GM21367 (cell line): ENCODE data around the gene CCR6.

Experiments used
- ATAC-seq: cut with Tn5 transposase; IDR thresholded peaks from one replicate; pipeline ENCODE4 v1.9.1; 2021; ENCODE audit not compliant: unreplicated experiment

CCR6 gene

DNA sequence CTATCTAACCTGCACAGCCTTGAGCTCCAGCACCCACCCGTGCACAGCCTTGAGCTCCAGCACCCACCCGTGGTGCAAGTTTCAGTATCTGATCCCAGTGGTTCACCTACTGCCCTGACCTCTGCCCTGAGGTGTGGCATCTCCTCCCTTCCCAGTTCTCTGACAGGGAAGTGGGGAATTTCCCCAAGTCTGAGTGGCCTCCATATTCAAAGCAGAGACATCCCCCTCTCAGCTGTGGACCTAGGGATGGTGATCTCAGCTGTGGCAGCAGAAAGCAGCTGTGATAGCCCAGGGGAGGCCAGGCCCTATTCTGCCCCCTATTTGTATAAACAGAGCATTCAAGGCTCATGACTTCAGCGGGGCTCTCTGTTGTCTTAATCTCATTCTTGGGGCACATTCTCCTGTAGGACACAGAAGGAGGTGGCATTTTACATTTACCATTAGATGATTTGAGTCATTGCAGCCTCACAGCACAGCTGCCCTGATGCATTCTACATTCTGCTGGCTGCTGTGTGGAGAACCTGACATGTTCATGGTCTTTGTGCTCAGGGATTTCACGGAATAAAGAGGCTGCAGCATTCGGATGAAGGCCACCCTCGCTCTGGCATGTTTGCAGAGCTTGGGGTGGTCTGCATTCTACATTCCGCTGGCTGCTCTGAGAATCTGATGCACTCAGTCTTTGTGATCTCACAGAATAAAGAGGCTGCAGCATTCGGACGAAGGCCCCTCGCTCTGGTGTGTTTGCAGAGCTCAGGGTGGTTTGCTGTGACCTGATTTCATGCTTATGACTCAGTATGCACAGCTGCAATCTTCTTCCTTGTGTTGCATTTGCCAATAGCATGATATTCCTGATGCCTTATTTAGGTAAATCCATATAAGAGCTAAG lies 17.9 kb downstream of the CCR6 start:
- no peak for ATAC-seq

GRCh38 chr6:167141667-167142432 lies 19.0 kb downstream of the CCR6 start:
- no peak for ATAC-seq

DNA sequence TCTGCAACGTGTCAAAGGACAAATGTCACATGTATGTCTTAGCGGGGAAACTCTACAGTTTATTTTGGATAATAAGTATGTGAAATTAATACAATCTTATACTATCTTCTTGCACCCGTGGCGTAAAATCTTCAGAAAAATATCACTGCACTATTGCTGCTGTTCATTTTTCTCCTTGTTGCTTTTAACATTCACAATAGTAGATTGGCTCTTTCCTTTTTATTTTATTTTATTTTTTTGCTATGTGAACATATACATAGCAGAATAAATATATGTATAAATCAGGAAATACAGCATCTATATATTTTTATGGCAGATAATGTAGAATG lies 19.5 kb downstream of the CCR6 start:
- ATAC-seq: no peak

DNA sequence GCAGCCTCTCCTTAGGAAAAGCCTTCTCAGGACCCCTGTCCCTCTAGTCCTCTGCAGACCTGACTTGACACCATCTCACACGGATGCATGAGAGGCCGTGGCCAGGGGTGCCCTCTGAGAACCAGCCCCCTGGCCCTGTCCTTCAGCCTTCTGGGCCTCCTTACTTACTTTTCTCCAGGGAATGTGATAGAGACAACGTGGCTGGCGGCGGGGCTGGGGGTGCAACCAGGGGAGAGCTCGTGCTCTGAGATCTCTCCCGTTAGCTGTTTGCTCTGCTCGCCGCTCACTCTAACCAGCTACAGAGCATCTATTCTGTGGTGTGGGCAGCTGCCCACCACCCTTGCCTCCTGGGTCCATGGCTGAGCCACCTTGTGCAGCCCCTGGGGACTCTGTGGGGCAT lies 20.1 kb downstream of the CCR6 start:
- ATAC-seq: no peak

DNA sequence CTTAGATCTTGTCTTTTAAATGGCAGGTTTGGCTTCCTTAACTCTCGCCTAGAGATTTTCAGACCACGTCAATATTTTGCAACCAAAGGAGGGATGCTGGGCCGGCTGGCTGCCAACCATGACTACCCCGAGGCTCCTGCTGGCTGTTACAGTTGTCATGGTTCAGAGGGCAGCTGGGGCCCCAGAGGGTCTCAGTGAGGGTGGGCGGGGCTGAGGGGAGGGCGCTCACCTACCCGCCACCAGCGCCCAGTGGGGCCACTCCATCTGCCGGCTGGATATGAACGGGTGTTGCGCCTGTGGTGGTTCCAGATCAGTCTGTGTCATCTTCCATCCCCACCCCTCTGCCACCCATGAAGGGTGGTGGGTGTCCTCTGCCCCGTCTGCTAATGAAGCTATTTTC lies 22.6 kb downstream of the CCR6 start:
- no peak for ATAC-seq

DNA sequence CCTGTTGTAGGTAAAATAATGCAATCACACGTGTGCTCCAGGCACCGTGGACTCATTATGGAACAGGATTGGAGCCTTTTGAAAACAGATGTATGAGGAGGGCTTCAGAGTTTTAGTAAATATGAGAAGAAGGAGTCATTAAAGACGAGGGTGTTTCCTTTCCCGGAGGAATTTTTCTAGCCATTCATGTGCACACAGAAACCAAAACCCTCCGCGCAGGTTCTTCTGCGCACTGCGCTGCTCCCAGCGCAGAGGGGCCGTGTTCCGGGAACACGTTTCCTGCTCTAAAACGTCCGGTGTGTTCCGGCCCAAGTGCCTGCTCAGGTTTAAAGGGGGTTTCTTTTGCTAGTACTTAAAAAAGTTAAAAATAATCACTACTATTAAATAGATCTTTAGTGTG lies 23.2 kb downstream of the CCR6 start:
- ATAC-seq: no peak

DNA sequence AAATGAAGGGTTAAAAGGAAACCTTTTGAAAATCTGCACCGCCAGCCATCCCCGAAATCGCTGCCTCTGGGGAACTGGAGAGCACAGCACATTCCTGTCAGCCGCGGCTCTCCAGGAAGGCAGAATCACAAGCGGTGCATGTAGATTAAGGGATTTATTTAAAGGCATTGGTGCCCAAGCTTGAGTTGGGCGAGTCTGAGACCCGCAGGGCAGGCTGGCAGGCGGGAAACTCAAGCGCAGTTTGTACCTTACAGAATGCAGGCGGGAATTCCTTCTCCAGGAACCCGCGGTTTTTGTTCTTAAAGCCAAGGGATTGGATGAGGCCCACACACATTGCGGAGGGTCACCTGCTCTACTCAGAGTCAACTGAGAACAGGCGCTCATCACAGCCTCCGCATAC lies 24.1 kb downstream of the CCR6 start:
- ATAC-seq: no peak

- ATAC-seq: no peak
Measured at GRCh38 chr6:167148021-167148420, 25.1 kb downstream of the CCR6 start.

GRCh38 chr6:167148997-167149396 lies 26.1 kb downstream of the CCR6 start:
- no peak for ATAC-seq

DNA sequence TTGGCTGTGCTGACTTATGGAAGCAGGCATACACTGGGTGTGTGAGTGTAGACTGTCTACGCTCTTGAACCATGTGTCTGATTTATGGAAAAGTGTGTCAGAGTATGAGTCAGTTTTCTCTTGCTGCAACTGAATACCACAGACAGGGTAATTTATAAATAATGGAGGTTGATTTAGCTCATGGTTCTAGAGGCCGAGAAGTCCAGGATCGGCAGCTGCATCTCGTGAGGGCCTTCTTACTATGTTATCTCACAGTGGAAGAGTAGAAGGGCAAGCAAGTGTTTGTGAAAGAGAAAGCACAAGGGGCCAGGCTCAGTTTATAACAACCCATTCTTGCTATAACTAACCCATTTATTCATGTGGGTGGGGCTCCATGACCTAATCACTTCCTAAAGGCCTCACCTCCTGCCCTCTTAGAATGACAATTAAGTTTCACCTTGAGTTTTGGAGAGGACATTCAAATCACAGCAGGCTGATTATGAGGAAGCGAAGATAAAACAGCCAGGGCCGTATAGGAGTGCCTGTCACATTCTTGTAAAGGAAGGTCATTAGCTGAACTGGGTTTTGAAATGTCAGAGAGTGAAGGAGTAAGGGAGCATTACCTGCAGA lies 28.1 kb downstream of the CCR6 start:
- peak; percentile 61 for ATAC-seq

DNA sequence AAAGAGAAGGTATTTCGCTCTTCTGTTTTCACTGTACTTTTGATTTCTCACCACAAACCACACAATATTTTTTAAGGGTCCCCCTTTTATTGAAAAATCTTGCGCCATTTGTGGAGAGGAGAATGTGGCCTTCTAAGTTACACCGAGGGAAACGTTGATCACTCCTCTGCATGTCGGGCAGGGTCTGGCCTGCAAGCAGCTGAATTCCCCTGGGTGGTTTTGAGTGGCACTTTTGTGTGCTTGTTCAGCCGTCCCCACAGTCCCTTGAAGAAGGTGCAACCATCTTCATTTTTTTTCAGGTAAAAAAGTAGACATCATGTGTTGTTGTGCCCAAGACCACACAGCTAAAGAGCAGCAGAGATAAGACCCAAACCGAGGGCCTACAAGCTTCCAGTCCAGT lies 28.8 kb downstream of the CCR6 start:
- ATAC-seq: no peak

- ATAC-seq: peak; percentile 45
Measured at GRCh38 chr6:167152862-167153261, 30.0 kb downstream of the CCR6 start.

- peak; percentile 38 for ATAC-seq
Measured at GRCh38 chr6:167153521-167153959, 30.6 kb downstream of the CCR6 start.

DNA sequence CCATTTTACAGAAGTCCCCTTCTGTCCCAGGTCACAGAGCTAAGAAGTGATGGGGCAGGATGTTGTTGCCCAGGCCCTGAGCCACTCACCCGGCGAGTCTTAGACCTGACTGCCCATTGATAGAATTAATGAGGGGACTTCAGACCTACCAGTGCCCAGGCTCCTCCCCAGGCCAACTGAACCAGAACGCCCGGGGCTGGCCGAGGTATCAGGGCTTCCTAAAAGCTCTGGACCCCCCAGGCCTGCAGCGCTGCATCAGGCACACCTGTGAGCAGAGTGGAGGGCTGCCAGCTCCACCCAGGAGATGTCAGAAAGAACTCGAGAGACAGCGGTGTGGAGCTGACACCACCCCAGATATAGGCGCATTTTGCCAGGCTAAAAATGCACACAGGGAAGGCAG lies 31.4 kb downstream of the CCR6 start:
- no peak for ATAC-seq

DNA sequence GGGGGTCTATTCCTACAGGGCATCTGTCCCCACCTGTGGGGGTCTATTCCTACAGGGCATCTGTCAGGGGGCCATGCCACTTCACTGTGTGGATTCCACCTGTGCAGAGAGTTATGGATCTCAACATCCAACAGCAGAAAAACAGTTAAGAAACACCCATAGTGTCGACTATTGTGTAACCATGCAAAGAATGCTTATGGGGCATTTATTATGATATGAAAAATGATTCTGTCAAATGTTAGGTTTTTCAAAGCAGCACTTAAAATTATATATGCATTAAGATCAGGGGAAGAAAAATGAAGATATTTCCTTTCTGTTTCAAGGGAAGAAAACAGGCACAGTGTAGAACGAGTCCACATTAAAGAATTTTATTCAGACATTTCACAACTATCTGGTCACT lies 32.0 kb downstream of the CCR6 start:
- no peak for ATAC-seq

DNA sequence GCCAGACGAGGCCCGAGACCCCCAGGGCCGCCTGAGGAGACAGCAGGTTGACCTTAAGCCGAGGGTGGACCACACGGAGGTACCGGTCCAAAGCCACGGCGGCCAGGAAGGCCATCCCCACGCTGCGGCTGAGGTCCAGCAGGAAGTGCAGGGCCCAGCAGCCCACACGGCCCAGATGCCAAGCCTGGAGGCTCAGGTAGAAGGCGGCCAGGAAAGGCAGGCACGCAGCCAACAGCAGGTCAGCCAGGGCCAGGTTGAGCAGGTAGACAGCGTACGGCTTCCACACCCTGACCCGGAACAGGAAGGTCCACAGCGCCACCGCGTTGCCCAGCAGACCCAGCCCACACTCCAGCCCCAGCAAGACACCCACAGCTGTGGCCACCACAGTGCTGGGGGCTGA lies 34.5 kb downstream of the CCR6 start:
- no peak for ATAC-seq

GRCh38 chr6:167157863-167158262 lies 35.0 kb downstream of the CCR6 start, which contains the start of gene GPR31:
Gene GPR31 (minus strand): TSS chr6:167157980. CDS start chr6:167157831, 149 bp downstream.
- ATAC-seq: no peak

DNA sequence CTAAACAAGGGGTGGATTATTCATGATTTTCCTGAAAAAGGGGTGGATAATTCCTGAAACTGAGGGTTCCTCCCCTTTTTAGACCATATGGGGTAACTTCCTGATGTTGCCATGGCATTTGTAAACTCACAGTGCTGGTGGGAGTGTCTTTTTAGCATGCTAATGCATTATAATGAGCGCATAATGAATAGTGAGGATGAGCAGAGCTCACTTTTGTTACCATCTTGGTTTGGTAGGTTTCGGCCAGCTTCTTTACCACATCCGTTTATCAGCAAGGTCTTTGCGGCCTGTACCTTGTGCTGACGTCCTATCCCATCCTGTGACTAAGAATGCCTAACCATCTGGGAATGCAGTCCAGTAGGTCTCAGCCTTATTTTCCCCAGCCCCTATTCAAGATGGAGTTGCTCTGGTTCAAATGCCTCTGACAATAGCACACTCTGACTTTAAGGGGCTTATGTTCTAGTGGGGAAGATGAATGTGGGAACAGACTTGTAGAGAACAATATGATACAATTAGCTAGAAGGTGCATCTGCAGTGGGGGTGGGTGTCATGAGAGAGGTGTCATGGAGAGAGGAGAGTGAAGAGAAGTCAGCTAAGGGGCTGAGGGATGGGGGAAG lies 39.1 kb downstream of the CCR6 start:
- no peak for ATAC-seq

DNA sequence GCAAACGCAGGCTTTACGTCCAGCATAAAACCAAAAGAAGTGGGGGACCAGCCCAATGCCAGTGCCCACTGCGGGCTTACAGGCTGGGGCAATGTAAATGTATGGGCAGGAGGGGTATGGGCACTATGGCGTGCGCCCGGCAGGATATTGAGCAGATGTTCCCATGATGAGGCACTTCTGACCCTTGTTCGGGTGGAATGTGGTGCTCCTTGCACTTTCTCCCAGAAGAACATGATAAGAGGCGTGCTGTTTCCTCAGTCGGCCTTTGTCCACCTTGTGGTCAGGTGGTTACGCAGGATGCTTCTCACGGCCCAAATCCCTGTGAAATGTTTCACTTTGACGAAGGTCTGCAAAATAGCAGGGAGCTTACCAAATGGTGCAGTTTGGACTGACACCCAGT lies 39.7 kb downstream of the CCR6 start:
- ATAC-seq: no peak

GRCh38 chr6:167163476-167164011 lies 40.6 kb downstream of the CCR6 start:
- ATAC-seq: no peak

GRCh38 chr6:167164261-167164660 lies 41.4 kb downstream of the CCR6 start:
- ATAC-seq: no peak
